Mesendoderm (in vitro differentiated cells): ENCODE data around the gene MOV10.

Source experiments
- DNase-seq: peaks from one replicate; pipeline ENCODE4 v3.0.0; 2013
- H2AK5ac ChIP-seq: 2 replicates; pipeline ENCODE4 v1.6.1; 2013; ENCODE audit warnings: low read length, inconsistent platforms
- H2BK120ac ChIP-seq: 2 replicates; pipeline ENCODE4 v1.6.1; 2013; ENCODE audit warnings: low read depth, mild to moderate bottlenecking, low read length, moderate library complexity, mixed read lengths
- H2BK15ac ChIP-seq: replicated peaks from 2 replicates; pipeline ENCODE4 v1.6.1; 2013; ENCODE audit warnings: low read depth, mild to moderate bottlenecking, moderate library complexity
- H2BK5ac ChIP-seq: 2 replicates; pipeline ENCODE4 v1.6.1; 2013; ENCODE audit warnings: low read length, inconsistent platforms
- H3K18ac ChIP-seq: 2 replicates; pipeline ENCODE4 v1.6.1; 2013; ENCODE audit warnings: mild to moderate bottlenecking, low read length, mixed read lengths
- H3K23ac ChIP-seq: one replicate; pipeline ENCODE4 v1.6.1; 2013; ENCODE audit warnings: low read length
- H3K27ac ChIP-seq: 2 replicates; pipeline ENCODE4 v1.5.1; 2013; ENCODE audit warnings: low read depth, mild to moderate bottlenecking, inconsistent platforms, low read length, moderate library complexity
- H3K27me3 ChIP-seq: 2 replicates; pipeline ENCODE4 v1.6.1; 2013; ENCODE audit warnings: low read length, control low read depth, mild to moderate bottlenecking, inconsistent platforms; ENCODE audit not compliant: insufficient read depth, poor library complexity
- H3K36me3 ChIP-seq: 2 replicates; pipeline ENCODE4 v1.6.1; 2013; ENCODE audit warnings: low read length, inconsistent platforms; ENCODE audit not compliant: control insufficient read depth, insufficient read depth
- H3K4ac ChIP-seq: one replicate; pipeline ENCODE4 v1.6.1; 2013; ENCODE audit warnings: low read depth, mild to moderate bottlenecking, low read length, moderate library complexity
- H3K4me1 ChIP-seq: 2 replicates; pipeline ENCODE4 v1.6.1; 2013; ENCODE audit warnings: low read depth, low read length, inconsistent platforms; ENCODE audit not compliant: control insufficient read depth
- H3K4me2 ChIP-seq: 2 replicates; pipeline ENCODE4 v1.6.1; 2013; ENCODE audit warnings: low read length
- H3K4me3 ChIP-seq: 2 replicates; pipeline ENCODE4 v1.5.1; 2013; ENCODE audit warnings: mild to moderate bottlenecking, low read length
- H3K56ac ChIP-seq: one replicate; pipeline ENCODE4 v1.6.1; 2013; ENCODE audit warnings: low read length
- H3K79me1 ChIP-seq: 2 replicates; pipeline ENCODE4 v1.6.1; 2013; ENCODE audit warnings: low read length, inconsistent platforms
- H3K79me2 ChIP-seq: 2 replicates; pipeline ENCODE4 v1.6.1; 2013; ENCODE audit warnings: mild to moderate bottlenecking, low read length; ENCODE audit not compliant: control insufficient read depth, insufficient read depth
- H3K9ac ChIP-seq: 2 replicates; pipeline ENCODE4 v1.6.1; 2013; ENCODE audit warnings: low read length, inconsistent platforms
- H4K5ac ChIP-seq: one replicate; pipeline ENCODE4 v1.6.1; 2013; ENCODE audit warnings: low read length
- H4K8ac ChIP-seq: one replicate; pipeline ENCODE4 v1.6.1; 2013; ENCODE audit warnings: low read depth, mild to moderate bottlenecking, control low read depth, low read length, moderate library complexity
- WGBS: extraction: QIAGEN DNeasy Blood & Tissue Kit; methylation state at CpG from one replicate; pipeline ENCODE4 v1.1.7; 2013; ENCODE audit warnings: low lambda C conversion rate, missing lambda C conversion rate; ENCODE audit not compliant: insufficient coverage; ENCODE audit errors: extremely low coverage; 5-methylcytosine and 5-hydroxymethylcytosine counted together

The MOV10 gene

DNA sequence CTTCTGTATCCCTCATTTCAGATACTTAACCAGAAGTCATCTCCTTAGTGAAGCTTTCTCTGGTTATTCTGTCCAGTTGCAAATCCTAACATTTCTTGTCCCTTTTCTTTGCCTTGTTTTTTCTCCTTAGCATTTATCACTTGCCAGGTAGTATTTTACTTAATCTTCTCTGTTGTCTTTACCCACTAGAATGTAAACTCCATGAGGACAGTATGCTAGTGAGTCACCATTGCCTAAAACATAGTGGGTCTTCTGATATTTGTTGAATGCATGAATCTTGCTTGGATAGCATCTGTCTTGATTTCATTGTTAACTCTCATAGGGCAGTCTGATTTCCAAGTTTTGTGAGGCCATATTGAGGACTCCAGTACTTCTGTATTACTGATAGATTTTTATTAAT, 45.2 kb upstream of the MOV10 start:
- H2AK5ac ChIP-seq = no peak overlapping the region
- H4K8ac ChIP-seq = no peak overlapping the region
- H2BK5ac ChIP-seq = no peak overlapping the region
- H3K4me3 ChIP-seq = no peak overlapping the region
- H2BK15ac ChIP-seq = no peak overlapping the region
- no peaks in the 10 kb centered on the region for H3K36me3 ChIP-seq
- no peak overlapping the region for H3K4ac ChIP-seq
- H3K23ac ChIP-seq = no peak overlapping the region
- no peaks in the 10 kb centered on the region for H3K27me3 ChIP-seq
- peaks cover 23% of the 10 kb centered on the region for H3K79me1 ChIP-seq
- H3K9ac ChIP-seq = no peak overlapping the region
- H3K27ac ChIP-seq = no peak overlapping the region
- DNase-seq = no peak
- H2BK120ac ChIP-seq = no peak overlapping the region
- H3K79me2 ChIP-seq = peaks cover 74% of the 10 kb centered on the region
- no peak overlapping the region for H3K4me2 ChIP-seq
- H3K4me1 ChIP-seq = peaks cover 2% of the 10 kb centered on the region
- H4K5ac ChIP-seq = no peak overlapping the region
- no peak overlapping the region for H3K56ac ChIP-seq
- no peak overlapping the region for H3K18ac ChIP-seq

DNA sequence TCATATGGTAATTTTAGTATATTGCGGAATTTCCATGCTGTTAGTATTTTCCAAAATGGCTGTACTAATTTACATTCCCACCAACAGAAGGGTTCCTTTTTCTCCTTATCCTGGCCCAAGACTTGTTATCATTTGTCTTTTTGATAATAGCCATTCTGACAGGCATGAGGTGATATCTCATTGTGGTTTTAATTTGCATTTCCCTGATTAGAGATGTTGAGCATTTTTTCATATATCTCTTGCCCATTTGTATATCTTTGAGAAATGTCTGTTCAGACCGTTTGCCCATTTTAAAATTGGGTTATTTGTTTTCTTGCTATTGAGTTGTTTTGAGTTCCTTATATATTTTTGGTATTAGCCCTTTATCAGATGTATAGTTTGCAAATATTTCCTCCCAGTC, 40.8 kb upstream of the MOV10 start:
- Histone ChIP-seq H3K4me3 (no peak overlapping the region), H4K8ac (no peak overlapping the region), H4K5ac (no peak overlapping the region), H2BK120ac (no peak overlapping the region), H3K18ac (no peak overlapping the region), H3K4me2 (no peak overlapping the region), H3K4me1 (peaks cover 6% of the 10 kb centered on the region), H3K79me1 (peaks cover 13% of the 10 kb centered on the region), H3K4ac (no peak overlapping the region), H3K9ac (no peak overlapping the region), H2BK5ac (no peak overlapping the region), H3K27ac (no peak overlapping the region), H3K56ac (no peak overlapping the region), H3K36me3 (no peaks in the 10 kb centered on the region), H3K23ac (no peak overlapping the region), H2AK5ac (no peak overlapping the region), H2BK15ac (no peak overlapping the region), H3K27me3 (no peaks in the 10 kb centered on the region), H3K79me2 (peaks cover 63% of the 10 kb centered on the region)
- no CpG with 5 or more reads among the region's 2 CpGs for WGBS
- peak; percentile 60 for DNase-seq

DNA sequence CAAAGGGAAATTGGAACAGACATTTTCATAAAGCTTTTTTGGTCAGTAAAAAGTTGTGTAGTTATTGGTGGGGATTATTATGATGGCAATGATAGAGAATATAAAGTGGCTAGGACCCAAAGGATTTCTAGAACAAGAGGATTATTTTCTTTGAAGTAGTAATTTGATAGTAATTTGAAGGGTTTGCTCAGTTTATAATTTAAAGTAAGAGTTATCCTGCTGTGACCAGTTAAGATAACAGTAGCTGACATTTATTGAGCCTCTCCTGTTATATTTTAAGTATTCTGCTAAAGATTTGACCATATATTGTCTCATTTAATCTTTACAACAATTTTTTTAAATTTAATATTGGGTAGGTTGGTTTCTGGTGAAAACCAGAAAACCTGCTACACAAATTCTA, 40.1 kb upstream of the MOV10 start:
- Histone ChIP-seq H3K4me2 (no peak overlapping the region), H3K79me1 (peaks cover 8% of the 10 kb centered on the region), H3K4me3 (no peak overlapping the region), H4K8ac (no peak overlapping the region), H3K23ac (no peak overlapping the region), H2AK5ac (no peak overlapping the region), H2BK5ac (no peak overlapping the region), H3K79me2 (peaks cover 58% of the 10 kb centered on the region), H3K27me3 (no peaks in the 10 kb centered on the region), H4K5ac (no peak overlapping the region), H2BK15ac (no peak overlapping the region), H3K36me3 (no peaks in the 10 kb centered on the region), H3K4ac (no peak overlapping the region), H3K56ac (no peak overlapping the region), H3K27ac (no peak overlapping the region), H2BK120ac (no peak overlapping the region), H3K18ac (no peak overlapping the region), H3K9ac (no peak overlapping the region), H3K4me1 (peaks cover 6% of the 10 kb centered on the region)
- DNase-seq = no peak

DNA sequence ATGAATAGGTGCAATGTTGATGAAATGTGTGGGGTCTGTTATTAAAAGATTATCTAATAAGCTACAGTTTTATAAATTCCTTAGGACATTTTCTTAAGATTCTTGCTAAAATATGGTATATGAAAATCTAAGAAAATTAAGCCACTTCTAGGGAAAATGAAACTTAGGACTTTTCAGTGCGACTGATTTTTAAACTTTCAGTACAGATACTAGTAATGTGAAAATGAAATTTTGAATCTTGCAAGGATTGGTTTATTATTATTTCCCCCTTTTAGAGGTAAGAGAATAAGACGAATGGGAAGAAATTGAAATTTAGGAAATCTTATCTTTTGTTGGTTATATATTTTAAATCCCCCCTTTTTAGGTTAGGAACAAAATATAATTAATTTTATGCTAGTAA, 38.4 kb upstream of the MOV10 start:
- H3K27me3 ChIP-seq = no peaks in the 10 kb centered on the region
- H3K9ac ChIP-seq = no peak overlapping the region
- peaks cover 6% of the 10 kb centered on the region for H3K4me1 ChIP-seq
- no peak overlapping the region for H3K23ac ChIP-seq
- no peak overlapping the region for H2BK15ac ChIP-seq
- H2BK5ac ChIP-seq = no peak overlapping the region
- no peak overlapping the region for H3K4me3 ChIP-seq
- no peak overlapping the region for H3K4me2 ChIP-seq
- peaks cover 44% of the 10 kb centered on the region for H3K79me2 ChIP-seq
- no peak overlapping the region for H2AK5ac ChIP-seq
- no peak overlapping the region for H3K56ac ChIP-seq
- no peak overlapping the region for H3K18ac ChIP-seq
- no CpG with 5 or more reads among the region's 2 CpGs for WGBS
- H3K79me1 ChIP-seq = peaks cover 4% of the 10 kb centered on the region
- no peak overlapping the region for H4K5ac ChIP-seq
- H3K27ac ChIP-seq = no peak overlapping the region
- no peak for DNase-seq
- H3K36me3 ChIP-seq = no peaks in the 10 kb centered on the region
- H2BK120ac ChIP-seq = no peak overlapping the region
- H4K8ac ChIP-seq = no peak overlapping the region
- H3K4ac ChIP-seq = no peak overlapping the region

DNA sequence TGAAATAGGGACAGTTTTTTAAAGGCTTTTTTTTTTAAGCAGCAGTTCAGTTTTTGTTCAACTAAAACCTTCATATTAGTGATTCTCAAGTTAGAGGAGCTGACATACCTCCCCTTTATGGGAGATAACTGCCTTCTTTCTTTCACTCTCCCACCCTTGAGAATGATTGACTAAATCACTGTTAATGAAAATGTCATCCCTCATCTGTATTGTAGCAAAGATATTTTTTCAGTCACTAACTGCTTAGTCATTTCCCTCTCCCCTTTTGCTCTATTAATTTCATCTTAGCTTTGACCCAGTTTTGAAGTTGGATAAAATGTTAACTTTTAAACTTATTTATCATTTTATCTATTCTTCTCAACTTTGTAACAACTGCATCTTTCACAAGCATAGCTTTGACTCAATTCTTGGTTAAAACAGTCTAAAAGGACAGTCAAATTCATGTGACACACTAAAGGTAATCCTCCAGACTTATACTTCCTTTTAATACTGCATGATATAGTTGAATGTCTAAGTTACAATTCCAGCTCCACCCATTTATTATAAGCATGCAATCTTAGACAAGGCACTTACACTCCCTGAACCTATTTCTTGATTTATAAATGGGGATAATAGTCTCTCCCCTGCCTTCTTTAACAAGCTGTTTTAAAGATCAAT, 37.7 kb upstream of the MOV10 start:
- DNase-seq = no peak
- Histone ChIP-seq H3K27me3 (no peaks in the 10 kb centered on the region), H3K9ac (no peak overlapping the region), H3K4me2 (no peak overlapping the region), H3K4me1 (peaks cover 6% of the 10 kb centered on the region), H2BK15ac (no peak overlapping the region), H2AK5ac (no peak overlapping the region), H3K4ac (no peak overlapping the region), H3K18ac (no peak overlapping the region), H4K5ac (no peak overlapping the region), H3K27ac (no peak overlapping the region), H3K79me2 (peaks cover 39% of the 10 kb centered on the region), H4K8ac (no peak overlapping the region), H2BK5ac (no peak overlapping the region), H3K56ac (no peak overlapping the region), H3K23ac (no peak overlapping the region), H2BK120ac (no peak overlapping the region), H3K79me1 (peaks cover 2% of the 10 kb centered on the region), H3K4me3 (no peak overlapping the region), H3K36me3 (no peaks in the 10 kb centered on the region)

DNA sequence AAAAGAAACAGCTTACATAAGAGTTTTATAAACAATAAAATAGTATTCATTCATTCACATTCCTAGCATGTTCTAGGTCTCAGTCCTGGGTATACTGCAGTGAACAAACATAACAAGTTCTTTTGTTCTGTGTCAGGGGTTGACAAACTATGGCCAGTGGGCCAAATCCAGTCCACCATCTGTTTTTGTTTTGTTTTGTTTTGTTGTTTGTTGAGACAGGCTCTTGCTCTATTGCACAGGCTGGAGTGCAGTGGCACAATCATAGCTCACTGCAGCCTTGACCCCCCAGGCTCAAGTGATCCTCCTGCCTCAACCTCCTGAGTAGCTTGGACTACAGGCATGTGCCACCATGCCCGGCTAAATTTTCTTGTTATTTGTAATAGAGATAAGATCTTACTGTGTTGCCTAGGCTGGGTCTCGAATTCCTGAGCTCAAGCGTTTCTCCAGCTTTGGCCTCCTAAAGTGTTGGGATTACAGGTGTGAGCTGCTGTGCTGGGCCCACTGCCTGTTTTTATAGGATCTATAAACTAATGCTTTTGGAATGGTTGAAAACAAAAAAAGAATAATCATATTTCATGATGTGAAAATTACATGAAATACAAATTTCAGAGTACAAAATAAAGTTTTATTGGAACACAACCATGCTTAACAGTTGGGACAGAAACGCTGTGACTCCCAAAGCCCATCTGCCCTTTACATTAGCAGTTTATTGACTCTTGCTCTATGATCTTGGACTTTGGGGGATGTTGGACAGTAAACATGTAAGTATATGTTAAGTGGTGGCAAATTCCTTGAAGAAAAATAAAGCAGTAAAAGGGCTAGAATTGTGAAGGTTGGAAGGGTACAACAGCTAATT, 37.0 kb upstream of the MOV10 start:
- H2BK5ac ChIP-seq = no peak overlapping the region
- WGBS = no CpG with 5 or more reads among the region's 4 CpGs
- H3K18ac ChIP-seq = no peak overlapping the region
- H3K27ac ChIP-seq = no peak overlapping the region
- no peak overlapping the region for H4K8ac ChIP-seq
- H2BK120ac ChIP-seq = no peak overlapping the region
- peaks cover 4% of the 10 kb centered on the region for H3K4me1 ChIP-seq
- H2AK5ac ChIP-seq = no peak overlapping the region
- no peak overlapping the region for H3K4me3 ChIP-seq
- no peak overlapping the region for H3K9ac ChIP-seq
- peaks cover 2% of the 10 kb centered on the region for H3K79me1 ChIP-seq
- peaks cover 38% of the 10 kb centered on the region for H3K79me2 ChIP-seq
- no peak overlapping the region for H3K4me2 ChIP-seq
- no peak overlapping the region for H4K5ac ChIP-seq
- H3K36me3 ChIP-seq = no peaks in the 10 kb centered on the region
- peak; percentile 73 for DNase-seq
- no peak overlapping the region for H3K23ac ChIP-seq
- H3K56ac ChIP-seq = no peak overlapping the region
- H2BK15ac ChIP-seq = no peak overlapping the region
- no peaks in the 10 kb centered on the region for H3K27me3 ChIP-seq
- no peak overlapping the region for H3K4ac ChIP-seq
